GM21576 (cell line): ENCODE results near the gene DDX39A.

Experiments used
- ATAC-seq: cut with Tn5 transposase; IDR thresholded peaks from one replicate; pipeline ENCODE4 v1.9.1; 2021; ENCODE audit warnings: mild to moderate bottlenecking, moderate library complexity; ENCODE audit not compliant: unreplicated experiment

Gene DDX39A

GRCh38 chr19:14434543-14435319 is 15.6 kb upstream of the DDX39A start:
- ATAC-seq = no peak

- ATAC-seq = no peak
Observed at GRCh38 chr19:14433554-14434501, 14.7 kb upstream of the DDX39A start.

- no peak for ATAC-seq
Observed at GRCh38 chr19:14432791-14433553, 13.8 kb upstream of the DDX39A start, which contains the start of gene PKN1. TSS of gene PKN1 (plus strand) at chr19:14433306. CDS start at chr19:14433522, 216 bp downstream.

GRCh38 chr19:14430712-14431111 is 11.6 kb upstream of the DDX39A start:
- ATAC-seq = no peak

- no peak for ATAC-seq
Observed at GRCh38 chr19:14428882-14429416, 9.8 kb upstream of the DDX39A start.

GRCh38 chr19:14427461-14427860 is 8.3 kb upstream of the DDX39A start:
- ATAC-seq = no peak

- no peak for ATAC-seq
Observed at GRCh38 chr19:14425696-14426138, 6.6 kb upstream of the DDX39A start.

GRCh38 chr19:14418856-14419105 is 360 bp downstream of the DDX39A start:
- peak; percentile 42 for ATAC-seq

- ATAC-seq = no peak
Observed at GRCh38 chr19:14416817-14417231, 2.3 kb downstream of the DDX39A start.

- ATAC-seq = no peak
Observed at GRCh38 chr19:14414926-14415690, 4.0 kb downstream of the DDX39A start.

GRCh38 chr19:14413693-14414181 is 5.4 kb downstream of the DDX39A start:
- no peak for ATAC-seq

GRCh38 chr19:14412996-14413692 is 6.0 kb downstream of the DDX39A start:
- no peak for ATAC-seq

GRCh38 chr19:14412324-14412995 is 6.7 kb downstream of the DDX39A start:
- ATAC-seq = no peak

- no peak for ATAC-seq
Observed at GRCh38 chr19:14411938-14412245, 7.2 kb downstream of the DDX39A start.

- no peak for ATAC-seq
Observed at GRCh38 chr19:14411161-14411937, 7.8 kb downstream of the DDX39A start.

- no peak for ATAC-seq
Observed at GRCh38 chr19:14410091-14411051, 8.8 kb downstream of the DDX39A start.
